GM18505 (cell line): ENCODE measurements around the gene NEGR1.

Experiments used
- ATAC-seq: cut with Tn5 transposase; IDR thresholded peaks from one replicate; pipeline ENCODE4 v1.9.1; 2021; ENCODE audit not compliant: unreplicated experiment
- POLR2A ChIP-seq: IDR thresholded peaks from 4 replicates; pipeline ENCODE4 v1.6.1; 2011; ENCODE audit warnings: borderline replicate concordance; ENCODE audit not compliant: insufficient read depth, insufficient read length; ENCODE audit errors: extremely low read depth

Gene NEGR1

GRCh38 chr1:71641903-71642302 is 640.4 kb downstream of the NEGR1 start:
- no peak for TF ChIP-seq POLR2A
- ATAC-seq = no peak

- no peak for TF ChIP-seq POLR2A
- ATAC-seq = no peak
These were observed 641.3 kb downstream of the NEGR1 start for GRCh38 chr1:71640998-71641397.

- ATAC-seq = no peak
These were observed 642.2 kb downstream of the NEGR1 start for GRCh38 chr1:71640116-71640515.

DNA sequence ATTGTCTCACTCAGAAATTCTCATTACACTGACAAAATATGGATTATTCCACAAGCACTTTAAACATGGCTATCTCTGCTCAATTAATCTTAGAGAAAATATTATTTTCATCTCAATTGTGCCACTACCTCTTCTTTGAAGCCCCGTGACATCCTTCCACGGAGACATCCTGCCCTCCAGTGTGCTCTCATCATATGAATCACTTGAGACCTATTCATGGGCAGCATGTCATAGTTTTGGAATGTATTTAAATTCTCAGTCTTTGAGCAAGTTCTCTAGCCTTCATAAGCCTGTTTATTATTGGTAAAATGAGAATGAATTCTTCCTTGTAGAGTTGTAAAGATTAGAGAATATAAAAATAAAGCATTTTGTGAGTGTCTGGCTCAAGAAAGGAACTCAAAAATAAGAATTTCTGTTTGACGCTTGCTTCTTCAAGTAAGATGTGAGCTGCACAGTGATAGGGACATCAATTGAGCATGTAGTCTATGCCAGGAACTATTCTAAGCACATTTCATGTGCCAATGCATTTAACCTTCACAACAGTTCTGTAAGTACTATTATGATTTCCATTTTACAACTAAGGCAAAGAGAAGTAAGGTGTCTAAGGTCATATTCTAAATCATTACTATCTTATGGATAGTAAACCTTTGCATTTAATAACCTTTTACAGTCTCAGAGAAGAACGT is 644.1 kb downstream of the NEGR1 start:
- no peak for TF ChIP-seq POLR2A
- no peak for ATAC-seq

More at GRCh38 chr1:71640116-71640515, 642.2 kb downstream of the NEGR1 start:
- TF ChIP-seq POLR2A = no peak

- no peak for TF ChIP-seq POLR2A
- no peak for ATAC-seq
These were observed 646.8 kb downstream of the NEGR1 start for GRCh38 chr1:71635568-71635967.

DNA sequence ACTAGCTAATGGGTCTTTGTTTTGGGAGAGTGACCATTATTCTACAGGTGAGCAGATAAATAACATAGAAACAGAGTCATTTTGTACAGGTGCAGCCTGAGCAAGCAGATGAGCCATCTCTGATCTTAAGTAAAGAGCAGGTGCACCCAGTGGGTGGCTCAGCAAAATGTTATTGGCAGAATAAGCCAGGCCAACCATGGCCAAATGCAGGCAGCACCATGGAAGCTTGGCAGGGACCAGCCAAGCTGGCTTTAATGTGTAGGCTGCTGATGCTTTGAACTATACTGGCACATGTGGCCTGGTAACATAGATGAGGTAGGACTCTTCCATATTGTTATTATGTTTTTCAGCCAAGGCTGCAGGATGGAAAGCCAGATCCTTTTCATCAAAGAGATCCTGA is 648.2 kb downstream of the NEGR1 start:
- TF ChIP-seq POLR2A = no peak
- ATAC-seq = no peak

GRCh38 chr1:71630073-71630472 is 652.3 kb downstream of the NEGR1 start:
- TF ChIP-seq POLR2A = no peak

GRCh38 chr1:71625004-71625403 is 657.3 kb downstream of the NEGR1 start:
- no peak for TF ChIP-seq POLR2A
- ATAC-seq = no peak

More at GRCh38 chr1:71630073-71630472, 652.3 kb downstream of the NEGR1 start:
- ATAC-seq = no peak

- TF ChIP-seq POLR2A = no peak
- no peak for ATAC-seq
These were observed 658.5 kb downstream of the NEGR1 start for GRCh38 chr1:71623888-71624287.

GRCh38 chr1:71621785-71622184 is 660.6 kb downstream of the NEGR1 start:
- no peak for TF ChIP-seq POLR2A
- no peak for ATAC-seq

DNA sequence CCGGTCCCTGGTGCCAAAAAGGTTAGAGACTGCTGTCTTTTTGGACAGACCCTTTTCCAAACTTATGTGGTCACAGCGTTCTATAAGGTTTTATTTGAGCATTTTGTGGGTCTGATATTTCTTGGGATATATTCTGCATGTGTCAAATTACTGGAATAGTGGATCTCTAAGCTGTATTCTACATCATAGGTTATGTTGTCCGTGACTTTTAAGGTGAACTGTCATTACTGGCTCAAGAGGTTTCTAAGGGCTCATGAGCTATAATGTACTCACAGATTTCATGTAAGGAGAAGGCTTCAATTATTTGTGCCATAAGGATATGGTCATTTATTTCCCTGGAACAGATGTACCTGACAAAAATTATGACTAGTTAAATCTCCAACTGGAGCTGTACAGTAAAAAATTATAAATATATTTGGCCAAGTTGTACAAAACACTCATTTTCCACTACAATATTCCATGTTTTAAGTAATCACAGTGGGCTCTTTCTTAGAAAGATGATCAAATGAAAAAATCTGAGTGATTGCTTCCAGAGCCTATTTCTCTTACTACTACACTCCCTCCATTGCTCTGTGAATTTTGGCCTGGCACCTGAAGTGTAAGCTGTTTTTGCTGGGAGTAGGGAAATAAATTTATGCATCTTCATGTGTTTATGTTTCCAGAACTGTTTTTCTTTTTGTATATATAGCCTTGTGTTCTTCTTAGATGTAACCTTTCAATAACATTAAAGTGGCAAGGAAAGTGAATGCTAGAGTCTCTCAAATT is 663.4 kb downstream of the NEGR1 start:
- TF ChIP-seq POLR2A = no peak
- ATAC-seq = no peak

DNA sequence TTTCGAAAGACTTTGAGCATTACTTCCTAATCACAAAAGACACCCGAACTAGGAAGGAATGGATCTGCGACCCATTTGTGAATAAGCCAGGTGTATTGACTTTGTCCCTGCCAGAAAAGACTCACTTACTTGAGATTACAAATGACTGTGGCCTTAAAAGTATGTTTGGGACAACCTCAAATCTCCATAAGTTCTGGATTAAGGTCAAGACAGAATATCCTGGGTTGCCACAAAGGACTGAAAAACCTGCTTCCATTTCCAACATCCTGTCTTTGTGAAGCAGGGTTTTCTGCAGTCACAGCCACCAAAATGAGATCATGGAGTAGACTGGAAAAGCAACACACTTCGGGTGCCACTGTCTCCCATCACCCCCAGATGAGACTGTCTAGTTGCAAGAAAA is 664.1 kb downstream of the NEGR1 start:
- no peak for TF ChIP-seq POLR2A

DNA sequence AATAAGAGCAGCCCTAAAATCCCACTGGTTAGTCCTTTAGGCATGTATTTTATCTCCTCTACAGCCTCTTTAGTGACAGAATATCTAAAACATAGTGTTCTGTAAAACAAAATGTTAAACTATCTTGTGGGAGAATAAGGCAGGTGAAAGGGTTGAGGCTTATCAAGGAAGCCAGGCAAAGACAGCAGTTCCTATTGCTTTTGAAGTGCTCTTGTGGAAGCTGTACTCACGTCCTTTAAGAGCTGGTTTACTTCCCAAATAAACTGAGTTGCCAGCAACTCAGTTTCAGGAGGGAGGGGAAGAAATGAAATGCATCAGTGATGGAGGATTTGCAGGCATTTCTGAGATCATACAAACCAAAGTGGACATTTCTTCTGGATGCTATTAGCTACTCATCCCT is 671.9 kb downstream of the NEGR1 start:
- no peak for ATAC-seq
- TF ChIP-seq POLR2A = no peak

More for the DNA sequence above, 664.1 kb downstream of the NEGR1 start:
- ATAC-seq = no peak
